Hepatocyte (in vitro differentiated cells): ENCODE data around the gene TCF12.

Source experiments
- EZH2 ChIP-seq: fragments of 200-600 bp; sonication (generic); IDR thresholded peaks from 2 replicates; pipeline ENCODE4 v1.6.1; 2016; ENCODE audit warnings: antibody characterized with exemption, mild to moderate bottlenecking, borderline replicate concordance
- EZH2phosphoT487 ChIP-seq: fragments of 200-600 bp; sonication (generic); IDR thresholded peaks from one replicate; pipeline ENCODE4 v1.6.1; 2018; ENCODE audit warnings: antibody characterized with exemption, mild to moderate bottlenecking, low read depth, moderate library complexity; ENCODE audit not compliant: unreplicated experiment, severe bottlenecking
- TF ChIP-seq, protein P1 (sequence below): fragments of 200-600 bp; sonication (generic); IDR thresholded peaks from 2 replicates; pipeline ENCODE4 v1.5.1; 2016; ENCODE audit warnings: antibody characterized with exemption, mild to moderate bottlenecking; ENCODE audit not compliant: poor library complexity

- TF ChIP-seq, protein P1, sequence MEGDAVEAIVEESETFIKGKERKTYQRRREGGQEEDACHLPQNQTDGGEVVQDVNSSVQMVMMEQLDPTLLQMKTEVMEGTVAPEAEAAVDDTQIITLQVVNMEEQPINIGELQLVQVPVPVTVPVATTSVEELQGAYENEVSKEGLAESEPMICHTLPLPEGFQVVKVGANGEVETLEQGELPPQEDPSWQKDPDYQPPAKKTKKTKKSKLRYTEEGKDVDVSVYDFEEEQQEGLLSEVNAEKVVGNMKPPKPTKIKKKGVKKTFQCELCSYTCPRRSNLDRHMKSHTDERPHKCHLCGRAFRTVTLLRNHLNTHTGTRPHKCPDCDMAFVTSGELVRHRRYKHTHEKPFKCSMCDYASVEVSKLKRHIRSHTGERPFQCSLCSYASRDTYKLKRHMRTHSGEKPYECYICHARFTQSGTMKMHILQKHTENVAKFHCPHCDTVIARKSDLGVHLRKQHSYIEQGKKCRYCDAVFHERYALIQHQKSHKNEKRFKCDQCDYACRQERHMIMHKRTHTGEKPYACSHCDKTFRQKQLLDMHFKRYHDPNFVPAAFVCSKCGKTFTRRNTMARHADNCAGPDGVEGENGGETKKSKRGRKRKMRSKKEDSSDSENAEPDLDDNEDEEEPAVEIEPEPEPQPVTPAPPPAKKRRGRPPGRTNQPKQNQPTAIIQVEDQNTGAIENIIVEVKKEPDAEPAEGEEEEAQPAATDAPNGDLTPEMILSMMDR: no peak
- TF ChIP-seq EZH2phosphoT487: no peak
- TF ChIP-seq EZH2: no peak
These were observed 177.5 kb downstream of the TCF12 start for GRCh38 chr15:57095896-57096295.
